MM.1S (cell line): ENCODE data around the gene PTGER3.

Experiments used
- EZH2phosphoT487 ChIP-seq: fragments of 300-600 bp; sonication (generic); IDR thresholded peaks from 2 replicates; pipeline ENCODE4 v1.6.1; 2018; ENCODE audit warnings: antibody characterized with exemption, low read length
- TF ChIP-seq, protein P1 (sequence below): fragments of 300-600 bp; sonication (generic); IDR thresholded peaks from 2 replicates; pipeline ENCODE4 v1.5.1; 2016; ENCODE audit warnings: antibody characterized with exemption, low read length, mixed read lengths

DNA sequence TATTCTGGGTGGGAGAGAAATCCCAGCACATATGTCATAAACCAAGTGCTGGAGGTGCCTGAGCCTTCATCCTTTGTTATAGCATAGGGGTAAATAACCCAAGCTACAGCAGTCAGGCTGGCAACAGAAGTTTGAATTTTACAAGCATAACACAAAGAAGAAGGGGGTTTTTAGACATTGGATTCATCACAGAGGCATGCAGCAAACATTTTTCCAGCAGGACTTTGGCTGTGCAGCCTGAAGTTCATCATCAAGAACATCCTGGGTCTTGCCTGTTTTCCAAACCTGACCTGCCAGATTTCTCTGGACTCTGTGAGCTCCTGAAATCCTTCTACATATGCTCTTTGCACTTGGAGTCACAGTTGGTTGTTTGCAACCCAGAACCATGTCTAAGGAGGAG, 16.2 kb downstream of the PTGER3 start:
- no peak for TF ChIP-seq EZH2phosphoT487
- TF ChIP-seq, protein P1, sequence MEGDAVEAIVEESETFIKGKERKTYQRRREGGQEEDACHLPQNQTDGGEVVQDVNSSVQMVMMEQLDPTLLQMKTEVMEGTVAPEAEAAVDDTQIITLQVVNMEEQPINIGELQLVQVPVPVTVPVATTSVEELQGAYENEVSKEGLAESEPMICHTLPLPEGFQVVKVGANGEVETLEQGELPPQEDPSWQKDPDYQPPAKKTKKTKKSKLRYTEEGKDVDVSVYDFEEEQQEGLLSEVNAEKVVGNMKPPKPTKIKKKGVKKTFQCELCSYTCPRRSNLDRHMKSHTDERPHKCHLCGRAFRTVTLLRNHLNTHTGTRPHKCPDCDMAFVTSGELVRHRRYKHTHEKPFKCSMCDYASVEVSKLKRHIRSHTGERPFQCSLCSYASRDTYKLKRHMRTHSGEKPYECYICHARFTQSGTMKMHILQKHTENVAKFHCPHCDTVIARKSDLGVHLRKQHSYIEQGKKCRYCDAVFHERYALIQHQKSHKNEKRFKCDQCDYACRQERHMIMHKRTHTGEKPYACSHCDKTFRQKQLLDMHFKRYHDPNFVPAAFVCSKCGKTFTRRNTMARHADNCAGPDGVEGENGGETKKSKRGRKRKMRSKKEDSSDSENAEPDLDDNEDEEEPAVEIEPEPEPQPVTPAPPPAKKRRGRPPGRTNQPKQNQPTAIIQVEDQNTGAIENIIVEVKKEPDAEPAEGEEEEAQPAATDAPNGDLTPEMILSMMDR: no peak
